OCI-LY7 (cell line): ENCODE data around the gene LRRC1.

Experiments used
- CTCF ChIP-seq: fragments of 200-600 bp; sonication (generic); conservative IDR thresholded peaks from 2 replicates; pipeline ENCODE4 v1.5.1; 2014; ENCODE audit warnings: mild to moderate bottlenecking, antibody characterized with exemption, low read length, moderate library complexity, mixed read lengths
- EZH2phosphoT487 ChIP-seq: fragments of 200-600 bp; sonication (generic); IDR thresholded peaks from 2 replicates; pipeline ENCODE4 v1.6.1; 2018; ENCODE audit warnings: low read depth, borderline replicate concordance, mild to moderate bottlenecking, mixed run types, antibody characterized with exemption, low read length, moderate library complexity, mixed read lengths

DNA sequence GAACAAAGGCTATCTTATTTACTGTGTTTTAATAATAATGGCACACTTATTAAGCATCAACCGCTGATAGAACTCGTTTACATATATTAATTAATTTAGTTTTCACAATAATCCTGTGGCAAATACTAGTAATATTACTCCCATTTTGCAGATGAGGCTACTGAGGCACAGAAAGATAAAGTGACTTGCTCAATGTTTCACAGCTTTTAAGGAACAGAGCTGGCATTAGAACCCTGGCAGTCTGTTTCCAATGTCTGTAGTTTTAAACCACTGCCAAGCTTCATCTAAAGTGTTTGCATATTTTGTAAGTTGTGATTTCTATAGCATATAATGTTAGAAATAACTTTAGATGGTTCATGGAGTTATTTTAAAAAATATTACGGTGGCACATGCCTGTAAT lies 38.4 kb upstream of the LRRC1 start:
- no peak for TF ChIP-seq CTCF
- no peak for TF ChIP-seq EZH2phosphoT487
